Hepatic stellate cell (primary cell): ENCODE data around the gene SPTBN1.
A peak's percentile ranks its signal among the peaks of the same experiment; 100 is the strongest.

Source experiments
- DNase-seq: peaks from one replicate; pipeline ENCODE4 v3.0.0; 2011; ENCODE audit warnings: low spot score

SPTBN1 gene

DNA sequence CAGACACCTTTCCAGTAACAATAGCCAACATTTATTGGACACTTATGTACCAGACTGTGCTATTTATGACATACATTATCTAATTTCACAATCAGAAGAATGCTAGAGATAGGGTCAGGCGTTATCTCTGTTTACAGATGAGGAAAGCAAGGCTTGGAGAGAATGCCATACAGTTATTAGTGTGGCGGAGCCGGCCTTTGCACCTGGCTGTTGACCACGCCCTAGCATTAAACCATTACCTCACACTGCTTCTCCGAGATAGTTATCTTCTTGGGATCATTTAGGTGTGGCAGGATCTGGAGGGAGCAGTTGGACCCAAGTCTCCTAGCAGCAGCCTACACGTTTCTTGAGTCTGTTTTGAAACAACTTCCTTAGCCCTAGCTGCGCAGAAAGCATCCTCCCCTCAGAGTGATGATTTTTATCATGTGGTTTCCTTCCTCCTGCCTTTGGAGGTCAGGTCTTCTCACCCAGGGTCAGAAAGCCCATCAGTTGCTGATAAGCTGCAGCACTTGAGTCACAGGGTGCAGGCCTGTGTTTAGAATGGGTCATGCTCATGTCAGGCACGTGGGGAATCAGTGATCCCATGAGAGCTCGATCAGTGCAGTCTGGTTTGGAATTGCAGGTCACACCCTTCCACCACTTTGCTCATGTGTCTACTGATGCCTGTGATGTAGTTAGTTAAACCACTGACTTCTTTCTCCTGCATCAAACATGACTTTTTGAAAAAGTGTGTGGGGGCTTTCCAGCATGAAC is 118.2 kb downstream of the SPTBN1 start:
- DNase-seq, result no peak

DNA sequence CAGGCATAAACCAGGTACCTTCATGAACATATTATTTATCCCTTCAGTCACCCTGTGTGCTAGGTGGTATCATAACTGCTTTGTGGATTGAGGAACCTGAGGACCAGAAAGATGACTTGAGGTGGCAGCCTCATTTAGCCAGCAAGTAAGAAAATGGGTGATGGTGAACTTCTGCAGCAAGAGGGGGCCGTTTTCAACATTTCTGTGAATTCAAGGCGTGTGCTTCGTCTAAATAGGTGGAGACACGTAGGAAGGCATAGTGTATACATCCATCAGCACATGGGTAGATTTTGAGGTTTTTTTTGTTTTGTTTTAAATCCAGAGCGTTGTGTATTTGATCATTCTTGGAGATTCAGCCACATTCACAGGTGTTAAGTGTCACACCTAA is 118.7 kb downstream of the SPTBN1 start:
- no peak for DNase-seq

- DNase-seq, result no peak
These were observed 119.3 kb downstream of the SPTBN1 start for GRCh38 chr2:54575379-54575888.

DNA sequence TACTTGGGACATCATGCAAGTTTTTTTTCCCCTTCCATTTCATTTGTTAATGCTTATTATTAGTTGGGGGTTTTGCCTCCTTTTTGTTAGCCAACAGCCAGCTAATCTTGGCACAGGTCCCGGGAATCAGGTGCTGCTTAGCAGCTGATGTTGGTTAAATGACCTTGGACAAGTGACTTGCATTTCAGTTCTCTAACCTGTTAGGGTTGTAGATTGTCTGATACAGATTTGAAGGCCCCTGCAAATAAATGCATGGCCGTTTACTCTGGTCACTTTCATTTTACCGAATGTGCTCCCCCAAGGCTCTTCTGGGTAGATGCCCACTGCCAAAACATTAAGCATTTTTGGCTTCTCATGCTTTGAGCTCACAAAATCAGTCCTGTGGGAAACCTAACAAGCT is 120.9 kb downstream of the SPTBN1 start:
- DNase-seq, result no peak

- no peak for DNase-seq
These were observed 122.0 kb downstream of the SPTBN1 start for GRCh38 chr2:54577944-54578647.

GRCh38 chr2:54578648-54579045 is 122.5 kb downstream of the SPTBN1 start:
- DNase-seq, result no peak

GRCh38 chr2:54579061-54579681 is 123.0 kb downstream of the SPTBN1 start:
- DNase-seq, result no peak

DNA sequence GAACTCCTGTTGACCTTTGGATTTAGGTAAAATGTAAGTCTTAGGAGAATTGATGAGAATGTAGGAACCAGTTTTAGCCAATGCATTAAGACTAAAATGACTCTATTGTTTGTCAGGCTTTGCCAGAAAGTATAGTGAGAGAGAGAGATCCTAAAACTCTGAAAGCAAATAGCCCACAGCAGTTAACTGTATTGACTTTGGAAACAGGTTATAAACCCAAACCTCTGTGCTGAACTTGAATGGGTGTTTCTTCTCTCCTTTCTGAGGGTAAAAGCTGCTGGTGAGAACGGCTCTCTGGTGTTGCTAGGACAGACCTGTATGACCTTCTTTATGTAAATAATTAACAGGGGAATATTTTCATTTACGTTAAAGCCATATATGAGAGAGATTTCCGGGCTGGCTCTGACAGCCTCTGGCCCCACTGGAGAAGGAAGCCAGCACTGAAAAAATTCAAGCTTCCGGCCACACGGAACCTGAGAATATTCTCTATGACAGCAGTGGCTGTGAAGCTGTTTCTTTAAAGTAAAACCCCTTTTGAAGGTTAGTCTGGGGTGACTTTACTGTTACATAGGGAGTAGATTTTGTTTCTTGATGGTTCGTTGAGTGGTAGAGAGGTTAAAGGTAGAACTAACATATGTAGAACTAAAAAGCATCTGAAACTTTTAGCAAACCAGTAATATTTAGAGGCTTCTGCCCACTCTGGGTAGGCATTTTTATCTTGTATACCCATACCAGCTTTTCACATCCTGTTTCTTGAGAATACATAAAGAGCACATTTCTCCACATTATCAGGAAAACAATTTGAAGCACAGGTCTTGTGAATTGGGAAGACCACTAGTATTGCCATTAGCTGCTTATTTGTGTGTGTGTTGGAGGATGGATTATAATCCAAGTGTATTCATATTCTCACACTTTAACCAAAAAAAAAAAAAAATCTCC is 123.8 kb downstream of the SPTBN1 start:
- no peak for DNase-seq

GRCh38 chr2:54581326-54582039 is 125.4 kb downstream of the SPTBN1 start:
- no peak for DNase-seq

DNA sequence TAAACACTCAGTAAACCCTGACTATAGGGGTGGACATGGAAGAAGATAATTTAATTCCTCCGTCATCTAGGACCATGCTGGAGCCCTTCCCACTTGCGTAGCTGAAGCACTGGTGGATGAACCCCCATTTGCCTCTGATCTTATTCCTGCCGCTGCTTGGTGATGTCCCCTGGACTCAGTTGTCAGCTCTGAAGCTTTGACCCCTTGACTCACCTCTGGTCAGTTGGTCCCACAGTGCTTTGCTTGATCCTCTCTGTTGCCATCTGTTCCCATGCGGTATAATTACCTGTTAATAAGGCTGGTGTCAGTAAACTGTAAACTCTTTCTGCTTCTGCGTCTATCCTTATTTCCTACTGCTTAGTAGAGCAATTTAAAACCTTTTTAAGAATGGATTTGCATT is 126.9 kb downstream of the SPTBN1 start:
- DNase-seq, result no peak

GRCh38 chr2:54584598-54584997 is 128.5 kb downstream of the SPTBN1 start:
- DNase-seq, result no peak

DNA sequence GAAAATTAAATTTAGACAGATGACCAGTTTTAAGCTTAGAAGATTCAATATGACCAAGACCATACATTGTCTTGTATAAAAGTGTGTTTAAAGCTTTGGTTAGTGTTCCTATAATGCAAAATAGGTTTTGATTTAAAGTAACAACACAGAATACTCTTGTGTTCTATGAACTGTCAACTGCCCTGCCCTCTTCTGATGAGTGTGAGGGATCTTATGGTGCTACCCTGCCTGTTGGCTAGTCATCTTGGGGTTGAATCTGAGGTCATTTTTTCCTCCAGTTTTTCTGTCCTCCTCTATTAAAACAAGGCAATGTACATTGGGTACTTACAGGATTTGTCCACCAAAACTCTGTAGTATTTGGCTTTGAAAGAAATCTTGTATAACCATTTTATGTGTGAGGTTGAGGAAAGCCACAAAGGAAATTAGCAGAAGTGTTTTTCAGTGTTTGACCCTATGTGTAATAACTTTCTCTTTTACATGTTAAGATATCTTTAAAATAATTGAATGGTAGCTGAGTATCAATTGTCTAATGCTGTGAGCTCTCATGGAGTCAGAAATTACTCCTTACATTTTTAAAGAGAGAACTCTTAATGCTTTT is 129.1 kb downstream of the SPTBN1 start:
- no peak for DNase-seq

GRCh38 chr2:54586062-54586461 is 129.9 kb downstream of the SPTBN1 start:
- no peak for DNase-seq

GRCh38 chr2:54586494-54586893 is 130.4 kb downstream of the SPTBN1 start:
- DNase-seq, result no peak

- DNase-seq, result no peak
These were observed 131.3 kb downstream of the SPTBN1 start for GRCh38 chr2:54587171-54588016.

GRCh38 chr2:54588244-54588899 is 132.2 kb downstream of the SPTBN1 start:
- DNase-seq, result no peak

DNA sequence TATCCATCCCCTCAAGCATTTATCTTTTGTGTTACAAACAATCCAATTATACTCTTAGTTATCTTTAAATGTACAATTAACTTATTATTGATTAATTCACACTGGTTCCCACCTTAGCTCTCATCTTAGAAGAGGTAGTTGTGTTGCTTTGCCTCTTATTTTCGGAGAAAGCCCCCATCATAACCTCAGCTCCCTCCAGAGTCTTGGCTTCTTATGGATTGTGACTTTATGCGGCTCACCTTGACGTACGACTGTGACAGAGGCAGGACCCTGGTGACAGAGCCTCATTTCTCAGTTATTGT is 132.9 kb downstream of the SPTBN1 start:
- no peak for DNase-seq

GRCh38 chr2:54589340-54590215 is 133.5 kb downstream of the SPTBN1 start:
- DNase-seq, result peak; percentile 43
